ENCODE results near the gene MAPK8IP3.
"Not testable (repeated sequence)": the region's sequence is repeated elsewhere in the genome, so short reads cannot be mapped to it uniquely, and the experiment has no call there.

MAPK8IP3 gene

DNA sequence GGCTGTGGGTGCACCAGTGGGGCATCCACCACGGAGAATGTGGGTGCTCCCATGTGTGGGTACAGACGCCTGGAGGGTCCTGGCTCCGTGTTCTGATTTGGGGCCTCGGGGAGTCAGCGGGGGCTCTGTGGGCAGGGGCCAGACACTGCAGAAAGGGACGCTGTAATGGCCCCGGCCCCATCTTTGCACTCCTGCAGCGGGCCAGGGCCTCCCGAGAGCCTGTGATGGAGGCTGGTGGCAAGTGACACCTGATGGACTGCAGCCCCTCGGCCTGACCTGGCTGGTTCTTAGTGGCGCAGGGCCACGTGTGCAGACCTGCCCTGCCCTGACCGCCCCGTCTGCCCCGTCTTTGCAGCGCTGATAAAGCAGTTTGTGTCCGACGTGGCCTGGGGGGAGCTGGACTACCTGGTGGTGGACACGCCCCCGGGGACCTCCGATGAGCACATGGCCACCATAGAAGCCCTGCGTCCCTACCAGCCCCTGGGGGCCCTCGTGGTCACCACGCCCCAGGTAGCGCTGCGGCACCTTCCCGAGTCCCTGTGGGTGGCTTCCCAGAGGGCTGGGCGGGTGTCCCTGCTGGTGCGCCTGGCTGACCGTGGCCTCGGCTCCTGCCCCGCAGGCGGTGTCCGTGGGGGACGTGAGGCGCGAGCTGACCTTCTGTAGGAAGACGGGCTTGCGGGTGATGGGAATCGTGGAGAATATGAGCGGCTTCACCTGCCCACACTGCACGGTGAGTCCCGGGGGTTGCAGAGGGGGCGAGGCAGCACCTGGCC lies 81.5 kb downstream of the MAPK8IP3 start:
- DNase-seq (ENCODE audit: low read depth): no peak

DNA sequence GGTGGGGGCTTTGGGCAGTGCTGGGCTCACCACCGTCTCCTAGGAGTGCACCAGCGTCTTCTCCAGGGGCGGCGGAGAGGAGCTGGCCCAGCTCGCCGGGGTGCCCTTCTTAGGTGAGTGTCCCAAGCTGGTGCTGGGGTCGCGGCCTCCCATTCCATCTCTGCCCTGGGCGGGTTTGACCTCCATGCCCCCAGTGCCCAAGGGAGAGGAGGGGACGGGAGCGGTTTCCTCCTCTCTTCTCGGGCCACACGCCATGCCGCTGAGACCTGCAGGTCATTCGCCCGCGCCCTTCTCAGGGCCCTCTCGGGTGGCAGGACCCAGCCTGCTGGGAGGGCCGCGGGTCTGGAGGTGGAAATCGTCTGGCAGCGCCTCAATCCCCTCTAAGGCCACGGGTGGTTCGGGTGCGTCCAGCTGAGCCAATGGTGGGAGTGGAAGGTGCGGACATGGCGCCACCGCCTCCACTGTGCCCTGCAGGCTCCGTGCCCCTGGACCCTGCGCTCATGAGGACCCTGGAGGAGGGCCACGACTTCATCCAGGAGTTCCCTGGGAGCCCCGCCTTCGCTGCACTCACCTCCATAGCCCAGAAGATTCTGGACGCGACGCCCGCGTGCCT lies 82.2 kb downstream of the MAPK8IP3 start:
- no peak for DNase-seq (ENCODE audit: low read depth)

DNA sequence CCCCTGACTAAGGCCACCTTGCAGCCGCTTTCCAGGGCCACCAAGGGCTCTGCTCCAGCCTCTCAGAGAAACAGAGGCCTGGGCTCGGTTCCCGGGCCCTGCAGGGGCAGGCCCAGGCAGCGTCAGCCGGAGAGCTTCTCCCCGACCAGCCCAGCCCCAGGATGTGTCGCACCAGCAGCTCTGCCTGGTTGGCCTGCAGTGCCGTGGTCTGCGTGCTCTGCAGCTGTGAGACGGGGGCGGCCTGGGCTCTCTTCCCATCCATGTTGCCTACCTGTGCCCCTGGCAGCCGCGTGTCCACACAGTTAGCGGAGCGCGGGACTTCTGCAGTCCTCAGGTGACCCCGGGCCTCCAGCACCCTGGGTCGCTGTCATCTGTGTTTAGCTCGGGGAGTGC lies 82.7 kb downstream of the MAPK8IP3 start:
- no peak for DNase-seq (ENCODE audit: low read depth)

DNA sequence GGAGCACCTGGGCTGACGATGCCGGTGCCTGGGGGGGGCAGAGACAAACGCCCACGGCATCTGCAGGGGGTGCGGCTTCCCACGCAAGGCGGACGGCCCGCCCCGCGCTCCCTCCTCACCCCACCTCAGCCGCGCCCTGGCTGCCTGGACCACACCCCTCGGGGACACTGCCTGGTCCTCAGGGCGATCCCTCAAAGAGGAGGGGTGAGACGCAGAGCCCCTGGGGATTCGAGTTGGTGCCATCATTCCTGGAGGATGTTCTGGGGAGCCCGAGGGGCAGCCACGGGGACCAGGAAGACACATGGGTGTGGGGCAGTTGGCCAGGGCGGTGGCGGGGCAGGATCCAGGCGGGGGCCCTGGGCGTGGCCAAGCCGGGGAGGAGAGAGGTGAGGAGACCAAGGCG lies 83.6 kb downstream of the MAPK8IP3 start:
- DNase-seq (ENCODE audit: low read depth): no peak

DNA sequence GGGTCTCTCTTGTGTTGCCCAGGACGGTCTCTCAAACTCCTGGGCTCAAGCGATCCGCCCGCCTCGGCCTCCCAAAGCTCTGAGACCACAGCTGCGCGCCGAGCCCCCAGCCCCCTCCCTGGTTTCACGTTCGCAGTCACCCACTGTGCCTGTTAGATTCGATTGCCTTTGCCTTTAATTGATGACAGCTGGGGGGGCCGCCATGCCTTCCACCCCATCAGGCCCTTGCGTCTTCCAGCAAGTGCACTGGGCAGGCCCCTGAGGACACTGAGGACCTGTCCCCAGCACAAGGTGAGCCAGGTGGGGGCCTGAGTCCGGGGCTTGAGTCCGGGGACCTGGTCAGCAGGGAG lies 84.2 kb downstream of the MAPK8IP3 start:
- no peak for DNase-seq (ENCODE audit: low read depth)

DNA sequence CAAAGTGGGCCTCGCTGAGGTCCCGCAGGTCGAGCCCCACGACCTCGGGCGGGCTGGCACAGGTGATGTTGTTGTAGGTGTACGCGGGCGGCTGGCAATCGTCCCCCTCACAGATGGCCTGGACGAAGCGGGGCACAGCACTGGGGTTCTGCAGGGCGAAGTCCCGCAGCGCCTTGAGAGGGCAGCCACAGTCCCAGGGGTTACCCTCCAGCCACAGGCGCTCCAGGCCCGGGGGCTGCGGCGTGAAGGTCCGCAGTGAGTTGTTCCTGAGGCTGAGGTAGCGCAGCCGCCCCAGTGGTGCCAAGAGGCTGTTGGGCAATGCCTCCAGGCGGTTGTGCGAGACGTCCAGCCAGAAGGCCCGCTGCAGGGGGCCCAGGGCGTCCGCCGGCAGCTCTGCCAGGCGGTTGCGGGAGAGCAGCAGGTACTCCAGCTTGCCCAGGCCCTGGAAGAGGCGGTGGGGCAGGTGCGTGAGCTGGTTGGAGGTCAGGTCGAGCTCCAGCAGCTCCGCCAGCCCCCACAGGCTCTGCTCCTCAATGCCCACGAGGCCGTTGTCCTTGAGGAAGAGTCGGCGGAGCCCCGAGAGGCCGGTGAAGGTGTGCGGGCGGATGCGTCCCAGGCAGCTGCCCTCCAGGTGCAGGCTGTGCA lies 84.7 kb downstream of the MAPK8IP3 start:
- no peak for DNase-seq (ENCODE audit: low read depth)

DNA sequence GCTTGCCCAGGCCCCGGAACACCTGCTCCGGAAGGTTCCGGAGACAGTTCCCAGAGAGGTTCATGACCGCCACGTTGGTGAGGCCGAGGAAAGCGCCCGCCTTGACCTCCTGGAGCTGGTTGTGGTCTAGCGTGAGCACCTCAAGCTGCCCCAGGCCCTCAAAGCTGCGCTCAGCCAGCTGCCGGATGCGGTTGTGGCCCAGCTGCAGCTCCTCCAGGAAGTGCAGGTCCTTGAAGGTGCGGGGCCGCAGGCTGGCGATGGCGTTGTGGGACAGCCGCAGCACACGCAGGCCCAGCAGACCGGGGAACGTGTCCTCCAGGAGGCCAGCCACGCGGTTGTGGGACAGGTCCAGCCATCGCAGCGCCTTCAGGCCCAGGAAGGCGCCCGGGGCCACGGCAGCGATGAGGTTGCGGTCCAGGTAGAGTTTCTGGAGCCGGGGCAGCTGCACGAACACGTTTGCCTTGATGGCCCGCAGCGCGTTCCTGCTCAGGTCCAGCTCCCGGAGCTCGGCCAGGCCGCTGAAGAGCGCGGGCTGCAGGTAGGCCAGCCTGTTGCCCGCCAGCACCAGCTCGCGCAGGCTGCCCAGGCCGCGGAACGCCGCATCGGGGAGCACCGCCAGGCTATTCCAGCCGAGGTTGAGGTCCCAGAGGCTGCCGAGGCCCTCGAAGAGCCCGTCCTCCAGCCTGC lies 85.4 kb downstream of the MAPK8IP3 start:
- no peak for DNase-seq (ENCODE audit: low read depth)

DNA sequence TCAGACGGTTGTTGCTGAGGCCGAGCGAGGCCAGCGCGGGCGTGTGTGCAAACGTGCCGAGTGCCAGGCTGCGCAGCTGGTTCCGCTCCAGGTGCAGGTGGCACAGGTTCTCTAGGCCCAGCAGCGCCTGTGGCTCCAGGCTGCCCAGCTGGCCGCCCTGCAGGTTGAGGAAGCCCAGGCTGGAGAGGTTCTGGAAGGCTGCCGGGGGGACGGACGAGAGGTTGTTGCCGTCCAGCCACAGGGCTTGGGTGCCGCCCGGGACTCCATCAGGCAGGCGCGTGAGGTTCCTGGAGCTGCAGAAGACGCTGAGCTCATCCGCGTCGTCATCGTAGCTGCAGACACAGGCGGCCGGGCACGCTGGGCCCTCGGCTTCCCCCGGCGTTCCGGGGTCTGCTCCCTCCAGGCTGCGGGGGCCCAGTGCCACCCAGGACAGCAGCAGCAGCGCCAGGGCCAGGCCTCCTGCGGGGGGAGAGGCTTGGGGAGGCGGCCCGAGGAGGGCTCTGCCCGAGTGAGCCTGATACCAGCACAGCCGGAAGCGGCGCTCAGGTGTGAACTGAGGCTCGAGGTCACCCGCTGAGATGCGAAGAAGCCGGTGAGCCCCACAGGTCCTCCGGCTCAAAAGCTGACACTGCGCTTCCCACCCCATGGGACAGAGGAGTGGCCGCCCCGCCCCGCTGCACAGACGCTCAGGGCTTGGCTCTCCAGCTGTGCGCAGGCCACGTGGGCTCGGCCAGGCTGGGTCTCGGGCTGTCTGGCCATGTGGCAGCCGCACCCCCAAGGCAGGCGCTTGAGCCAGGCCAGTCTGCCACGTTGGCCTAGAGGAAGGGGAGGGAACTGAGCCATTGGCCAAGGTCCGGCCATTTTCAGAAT lies 86.2 kb downstream of the MAPK8IP3 start:
- DNase-seq (ENCODE audit: low read depth): no peak

DNA sequence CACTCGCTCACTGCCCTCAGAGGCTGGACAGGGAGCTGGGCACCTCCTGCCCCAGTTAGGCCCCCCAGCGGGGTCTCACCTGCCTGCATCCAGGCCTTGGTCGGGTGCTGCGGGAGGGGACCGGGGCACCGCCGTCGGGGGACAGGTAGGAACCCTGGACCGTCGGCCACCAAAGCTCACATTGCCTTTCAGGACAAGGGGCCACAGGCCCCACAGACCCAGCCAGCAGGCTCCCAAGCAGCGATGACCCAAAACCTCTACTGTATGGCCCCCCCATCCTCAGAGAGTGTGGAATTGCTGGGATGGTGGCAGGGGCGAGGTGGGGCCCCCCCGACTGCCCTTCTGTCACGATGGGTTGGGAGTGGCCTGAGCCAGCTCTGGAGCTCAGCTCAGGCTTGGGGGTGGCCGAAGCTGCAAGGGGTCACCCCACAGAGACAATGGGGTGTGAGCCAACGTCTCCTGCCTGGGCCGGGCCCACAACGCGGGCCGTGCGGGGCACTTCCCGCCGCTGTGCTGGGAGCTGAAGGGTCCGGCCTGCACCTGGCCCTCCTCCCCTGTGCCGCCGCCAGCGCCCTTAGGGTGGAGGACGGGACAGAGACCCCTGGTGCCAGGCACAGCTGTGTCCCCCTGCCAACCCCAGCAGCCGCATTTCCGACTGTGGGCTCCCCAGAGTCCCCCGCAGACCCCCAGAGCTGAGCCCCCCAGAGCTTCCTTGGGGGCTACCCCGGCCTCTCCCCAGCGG lies 87.0 kb downstream of the MAPK8IP3 start:
- no peak for DNase-seq (ENCODE audit: low read depth)

DNA sequence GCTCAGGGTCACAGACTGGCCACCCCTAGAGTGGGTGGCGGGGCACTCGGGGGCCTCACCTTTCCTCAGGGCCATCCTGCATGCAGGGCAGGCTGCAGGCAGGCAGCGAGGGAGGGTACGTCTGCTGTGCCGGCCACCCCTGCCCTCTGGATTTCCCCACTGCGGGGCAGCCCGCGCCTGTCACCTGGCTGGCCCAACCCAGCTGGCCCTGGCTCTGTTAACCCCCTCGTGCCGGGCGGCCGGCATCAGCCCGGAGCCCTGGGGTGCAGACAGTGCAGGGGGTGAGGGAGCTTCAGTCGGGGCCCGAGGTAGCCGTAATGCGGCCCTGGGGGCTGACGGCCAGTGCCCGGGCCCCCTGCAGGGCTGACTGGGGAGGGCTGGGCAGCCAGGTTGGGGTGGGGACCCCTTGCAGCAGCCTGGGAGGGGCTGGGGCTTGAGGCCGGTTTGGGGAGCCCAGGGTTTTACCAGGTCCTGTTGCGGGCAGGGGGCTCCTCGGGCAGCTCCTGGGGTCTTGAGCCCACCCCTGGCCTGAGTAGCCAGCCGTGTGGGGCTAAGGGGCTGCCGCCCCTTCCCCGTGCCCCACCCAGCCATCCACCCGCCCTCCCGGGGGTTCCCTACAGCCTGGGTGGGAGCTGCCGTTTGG lies 87.7 kb downstream of the MAPK8IP3 start, which contains the start of gene IGFALS:
Gene IGFALS (minus strand): TSS at position 128 of the 643 bp plus-strand sequence. CDS start 53 bp downstream, at position 75.
- no peak for DNase-seq (ENCODE audit: low read depth)

DNA sequence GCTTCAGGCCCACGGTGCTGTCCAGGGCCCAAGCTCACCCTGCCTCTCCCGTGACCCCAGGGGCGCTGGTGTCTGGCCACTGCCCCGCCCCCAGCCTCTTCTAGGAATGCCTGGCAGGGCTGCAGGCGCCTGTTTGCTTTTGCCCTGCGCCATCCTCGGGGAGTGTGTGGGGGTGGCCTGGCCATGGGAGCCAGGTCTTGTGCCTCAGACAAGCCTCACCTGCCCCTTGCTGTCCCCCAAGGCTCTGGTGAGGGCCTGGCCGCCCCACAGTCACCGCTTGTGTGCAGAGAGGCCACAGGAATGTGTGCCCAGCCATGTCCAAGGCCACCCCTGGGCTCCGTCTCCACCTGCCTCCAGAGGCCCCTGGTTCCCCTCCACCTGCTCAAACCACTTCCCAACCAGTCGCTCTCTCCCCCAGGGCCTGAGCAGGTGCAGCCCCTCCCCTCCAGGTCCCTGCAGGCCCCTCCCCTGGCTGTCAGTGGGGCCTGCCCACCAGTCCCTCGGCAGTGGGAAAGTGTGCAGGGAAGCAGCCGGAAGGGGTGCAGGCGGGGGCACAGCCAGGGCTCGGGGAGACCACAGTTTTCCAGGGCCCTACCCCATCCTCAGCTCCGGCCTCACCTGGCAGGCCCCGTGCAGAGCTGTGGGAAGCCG lies 88.4 kb downstream of the MAPK8IP3 start:
- DNase-seq (ENCODE audit: low read depth): no peak

DNA sequence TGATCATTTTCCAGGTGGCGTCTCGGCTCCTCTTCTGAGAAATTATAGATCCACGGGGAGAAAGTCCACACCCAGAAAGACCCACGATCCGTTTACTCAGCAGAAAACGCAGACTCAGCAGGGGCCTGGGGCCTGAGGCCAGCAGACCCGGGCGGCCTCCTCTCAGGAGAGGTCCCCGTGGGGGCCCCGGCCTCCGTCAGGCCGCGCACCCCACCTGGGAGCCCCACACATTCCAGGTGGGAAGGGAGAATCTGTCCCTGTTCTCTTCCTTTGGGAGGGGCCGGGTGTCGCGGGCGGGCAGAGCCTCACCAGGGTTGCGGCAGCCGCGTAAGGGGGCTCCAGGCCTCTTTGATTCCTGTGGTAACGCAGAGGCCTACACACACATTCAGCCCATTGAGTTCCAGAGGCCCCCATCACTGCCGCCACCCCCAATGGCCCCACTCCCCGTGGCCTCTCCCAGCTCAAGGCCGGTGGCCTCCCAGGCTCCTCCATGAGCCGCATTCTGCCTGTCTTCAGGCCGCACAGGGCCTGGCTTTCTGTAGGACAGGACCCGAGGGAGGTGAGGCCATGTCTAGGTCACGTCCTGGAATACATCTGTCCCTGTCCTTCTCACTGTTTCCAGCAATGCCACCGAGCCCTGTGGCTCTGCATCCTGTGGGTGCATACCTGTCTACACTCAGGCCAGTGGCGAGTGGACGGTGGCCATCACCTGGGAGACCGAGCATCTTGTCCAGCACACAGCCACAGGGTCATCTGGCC lies 89.1 kb downstream of the MAPK8IP3 start:
- no peak for DNase-seq (ENCODE audit: low read depth)

DNA sequence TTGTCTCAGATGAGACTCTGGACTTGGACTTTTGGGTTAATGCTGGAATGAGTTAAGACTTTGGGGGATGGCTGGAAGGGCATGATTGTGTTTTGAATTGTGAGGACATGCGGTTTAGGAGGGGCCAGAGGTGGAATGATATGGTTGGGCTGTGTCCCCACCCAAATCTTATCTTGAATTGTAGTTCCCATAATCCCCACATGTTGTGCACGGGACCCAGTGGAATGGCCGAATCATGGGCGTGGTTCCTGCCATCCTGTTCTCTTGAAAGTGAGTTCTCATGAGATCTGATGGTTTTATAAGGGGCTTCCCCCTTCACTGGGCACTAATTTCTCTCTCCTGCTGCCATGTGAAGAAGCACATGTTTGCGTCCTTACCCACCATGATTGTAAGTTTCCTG lies 93.3 kb downstream of the MAPK8IP3 start:
- DNase-seq (ENCODE audit: low read depth): not testable (repeated sequence)

DNA sequence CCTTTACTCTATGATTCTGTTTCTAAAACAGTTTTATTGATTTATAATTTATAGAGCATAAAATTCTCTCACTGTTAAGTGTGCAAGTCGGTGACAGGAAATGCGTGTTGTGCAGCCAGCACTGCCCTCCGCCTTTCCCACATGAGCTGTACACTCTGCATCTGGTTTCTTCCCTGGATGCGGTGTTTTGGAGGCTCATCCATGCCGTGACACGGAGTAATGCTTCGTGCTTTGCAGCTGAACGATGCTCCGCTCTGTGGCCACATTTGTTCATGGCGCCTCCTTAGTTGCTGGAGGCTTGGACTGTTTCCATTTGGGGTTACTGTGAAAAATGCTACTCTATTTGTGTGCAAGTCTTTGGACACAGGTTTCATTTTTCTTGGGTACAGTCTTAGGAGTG lies 94.7 kb downstream of the MAPK8IP3 start:
- no peak for DNase-seq (ENCODE audit: low read depth)

DNA sequence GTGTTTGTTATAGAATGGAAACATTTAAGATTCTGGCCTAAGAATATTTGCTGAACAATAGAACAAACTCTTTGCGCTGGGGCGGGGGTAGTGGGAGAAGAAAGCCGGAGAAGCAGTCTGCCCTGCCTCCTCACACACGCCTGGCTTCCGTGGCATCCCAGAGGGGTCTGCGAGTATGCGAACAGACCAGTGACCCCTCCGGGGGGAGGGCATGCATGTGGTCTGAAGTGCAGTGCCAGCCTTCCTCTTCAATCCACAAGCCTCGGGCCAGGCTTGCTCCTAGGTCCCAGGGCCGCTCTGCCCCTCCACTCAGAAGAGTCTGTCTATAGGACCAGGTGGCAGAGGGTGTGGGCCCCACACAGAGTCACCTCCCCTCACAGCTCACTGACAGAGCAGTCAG lies 101.6 kb downstream of the MAPK8IP3 start:
- no peak for DNase-seq (ENCODE audit: low read depth)

DNA sequence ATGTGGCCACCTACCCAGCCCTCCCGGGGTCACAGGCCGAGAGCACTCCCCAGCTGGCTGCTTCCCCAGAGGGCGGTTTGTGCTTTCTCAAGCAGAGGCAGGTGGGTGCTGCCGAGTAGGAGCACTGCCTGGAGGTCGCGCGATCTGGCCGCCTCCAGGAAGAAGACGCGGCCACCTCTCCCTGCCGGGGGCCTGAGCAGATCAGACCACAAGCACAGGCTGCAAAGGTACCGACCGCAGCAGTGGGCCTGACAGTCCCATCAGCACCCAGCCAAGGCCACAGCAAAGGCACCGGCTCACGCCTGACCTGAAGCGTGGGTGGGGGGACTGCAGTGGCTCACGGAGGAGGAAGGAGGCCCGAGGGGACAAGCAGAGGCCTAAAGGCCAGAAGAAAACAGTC lies 102.7 kb downstream of the MAPK8IP3 start:
- no peak for DNase-seq (ENCODE audit: low read depth)

DNA sequence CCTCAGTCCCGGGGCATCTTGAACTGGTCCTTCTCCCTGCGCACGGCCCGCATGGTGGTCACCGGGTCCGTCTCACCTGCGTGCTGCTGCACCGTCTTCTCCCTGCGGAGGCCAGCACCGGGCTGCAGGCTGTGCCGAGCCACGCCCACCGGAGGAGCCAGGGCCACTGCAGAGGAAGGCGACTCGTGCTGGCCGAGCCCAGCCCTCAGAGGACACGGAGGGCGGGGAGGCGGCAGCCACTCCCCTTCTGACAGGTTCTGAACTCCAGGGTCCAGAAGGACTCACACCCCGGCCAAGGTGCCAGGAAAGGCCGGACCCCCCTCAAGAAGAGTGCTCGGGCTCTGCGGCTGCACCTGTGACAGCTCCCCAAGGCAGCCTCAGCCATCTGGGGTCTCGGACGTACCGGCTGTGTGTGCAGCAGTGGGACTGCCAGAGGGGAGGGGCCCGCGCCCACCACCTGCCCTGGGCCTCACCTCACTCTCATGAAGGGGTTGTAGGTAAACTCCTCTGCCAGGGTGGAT lies 103.3 kb downstream of the MAPK8IP3 start:
- no peak for DNase-seq (ENCODE audit: low read depth)

DNA sequence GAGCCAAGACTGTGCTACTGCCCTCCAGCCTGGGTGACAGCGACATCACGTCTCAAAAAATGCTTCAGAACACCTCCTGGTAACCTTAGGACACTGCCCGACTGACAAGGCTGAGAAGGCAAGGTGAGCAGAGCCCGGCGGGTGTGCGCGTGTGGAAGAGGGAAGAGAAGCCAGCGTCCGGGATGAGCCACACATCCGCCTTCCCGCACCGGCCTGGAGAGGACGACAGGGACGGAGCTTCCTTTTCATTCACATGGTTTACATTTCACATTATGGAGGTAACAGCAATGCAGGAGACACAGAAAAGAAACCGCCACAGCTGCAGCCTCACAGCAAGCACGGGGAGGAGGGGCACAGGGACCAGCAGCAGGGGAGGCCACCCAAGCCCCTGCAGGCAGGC lies 104.1 kb downstream of the MAPK8IP3 start:
- no peak for DNase-seq (ENCODE audit: low read depth)

DNA sequence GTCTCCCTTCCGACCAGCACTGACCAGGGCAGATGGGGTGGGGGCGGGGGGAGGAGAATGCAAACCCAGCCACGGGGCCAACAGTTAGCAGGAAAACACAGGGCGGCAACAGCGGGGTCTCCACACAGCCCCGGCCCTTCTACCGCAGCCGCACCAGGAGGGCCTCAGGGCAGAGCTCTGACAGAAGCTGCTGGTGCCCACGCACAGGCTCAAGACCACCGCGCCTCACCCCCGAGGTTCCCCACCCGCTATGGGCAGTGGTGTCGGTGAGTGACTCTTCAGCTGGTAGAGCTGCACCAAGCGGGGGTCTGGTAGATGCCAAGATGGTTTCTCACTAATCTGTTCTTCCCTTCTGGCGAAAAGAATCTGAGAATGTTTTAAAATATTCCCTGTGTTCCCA lies 104.5 kb downstream of the MAPK8IP3 start:
- DNase-seq (ENCODE audit: low read depth): no peak
